Hematopoietic multipotent progenitor cell treated with erythropoietin and hydrocortisone succinate and interleukin-3 and kit ligand, for 4 days (in vitro differentiated cells): ENCODE measurements around the gene HSF5.

Experiments used
- DNase-seq: peaks from one replicate; pipeline ENCODE4 v3.0.0-alpha.2; 2015

HSF5 gene

GRCh38 chr17:58475985-58476384 is 12.2 kb downstream of the HSF5 start:
- no peak for DNase-seq

GRCh38 chr17:58470356-58470755 is 17.9 kb downstream of the HSF5 start:
- no peak for DNase-seq

- no peak for DNase-seq
These were observed 19.3 kb downstream of the HSF5 start for GRCh38 chr17:58468944-58469343.

- no peak for DNase-seq
These were observed 32.7 kb downstream of the HSF5 start for GRCh38 chr17:58455491-58455890.

- no peak for DNase-seq
These were observed 35.5 kb downstream of the HSF5 start for GRCh38 chr17:58452738-58453137.

GRCh38 chr17:58447039-58447975 is 40.9 kb downstream of the HSF5 start:
- peak; percentile 93 for DNase-seq

GRCh38 chr17:58446086-58446485 is 42.1 kb downstream of the HSF5 start:
- DNase-seq = no peak

- DNase-seq = peak; percentile 83
These were observed 51.4 kb downstream of the HSF5 start for GRCh38 chr17:58436805-58437239.

GRCh38 chr17:58436245-58436644 is 52.0 kb downstream of the HSF5 start:
- no peak for DNase-seq

GRCh38 chr17:58432806-58433573 is 55.2 kb downstream of the HSF5 start:
- DNase-seq = peak; percentile 22

GRCh38 chr17:58427807-58428206 is 60.4 kb downstream of the HSF5 start:
- no peak for DNase-seq

GRCh38 chr17:58421711-58422110 is 66.5 kb downstream of the HSF5 start:
- DNase-seq = no peak

- DNase-seq = no peak
These were observed 67.4 kb downstream of the HSF5 start for GRCh38 chr17:58420827-58421226.

GRCh38 chr17:58417300-58418092 is 70.7 kb downstream of the HSF5 start, which contains the start of gene RNF43:
TSS of gene RNF43 (minus strand) at chr17:58417534. CDS start at chr17:58415577, 1,957 bp downstream.
- peak; percentile 94 for DNase-seq

GRCh38 chr17:58416937-58417299 is 71.3 kb downstream of the HSF5 start:
- DNase-seq = no peak

- no peak for DNase-seq
These were observed 71.8 kb downstream of the HSF5 start for GRCh38 chr17:58416396-58416795.

GRCh38 chr17:58415371-58416055 is 72.7 kb downstream of the HSF5 start:
- no peak for DNase-seq

GRCh38 chr17:58414596-58414997 is 73.6 kb downstream of the HSF5 start:
- DNase-seq = no peak

GRCh38 chr17:58413684-58414083 is 74.5 kb downstream of the HSF5 start:
- no peak for DNase-seq

- DNase-seq = peak; percentile 56
These were observed 75.1 kb downstream of the HSF5 start for GRCh38 chr17:58412961-58413586.

- DNase-seq = no peak
These were observed 76.0 kb downstream of the HSF5 start for GRCh38 chr17:58412064-58412703.
